NCI-H2081 (cell line): ENCODE measurements around the gene MAP7D3.
"Not testable (repeated sequence)": the region's sequence is repeated elsewhere in the genome, so short reads cannot be mapped to it uniquely, and the experiment has no call there.

ENCODE experiments used
- DNase-seq, 2 experiments: peaks; one replicate each; lab custom pipeline; 2025; lab: John Stamatoyannopoulos, UW

The MAP7D3 gene

GRCh38 chrX:136183172-136183571, 68.0 kb downstream of the MAP7D3 start:
- no peak for DNase-seq

- DNase-seq = no peak
Measured at GRCh38 chrX:136182414-136182813, 68.8 kb downstream of the MAP7D3 start.

- DNase-seq = no peak
Measured at GRCh38 chrX:136179133-136179532, 72.1 kb downstream of the MAP7D3 start.

GRCh38 chrX:136176399-136176825, 74.8 kb downstream of the MAP7D3 start:
- DNase-seq = no peak

- DNase-seq = no peak
Measured at GRCh38 chrX:136171420-136171819, 79.8 kb downstream of the MAP7D3 start.

GRCh38 chrX:136170139-136170800, 80.9 kb downstream of the MAP7D3 start:
- DNase-seq = no peak

GRCh38 chrX:136168929-136169735, 82.1 kb downstream of the MAP7D3 start:
- peak; percentile 49 to 81 for DNase-seq

GRCh38 chrX:136167989-136168388, 83.2 kb downstream of the MAP7D3 start:
- not testable (repeated sequence) for DNase-seq

- DNase-seq = no peak
Measured at GRCh38 chrX:136166221-136166855, 84.9 kb downstream of the MAP7D3 start.

GRCh38 chrX:136165406-136165805, 85.8 kb downstream of the MAP7D3 start:
- DNase-seq = no peak

- DNase-seq = no peak
Measured at GRCh38 chrX:136163689-136164088, 87.5 kb downstream of the MAP7D3 start.
